ENCODE results near the gene PELI2. TPM values are rescaled to one million over a fixed set of nuclear protein-coding genes. Genes with fewer than 3 reads are reported as not detected.

PELI2 gene
- total RNA-seq, 3 donors from 2014 or later: 14.3 to 33.4 (median 30.8) TPM

- ATAC-seq (no peak), DNase-seq (no peak)
- intact Hi-C loops (cut with DNase I, micrococcal nuclease): no loop called here
- TF ChIP-seq CTCF (IDR thresholded peaks at IDR 0.05): no peak
- H3K36me3 ChIP-seq (ENCODE audit: low read depth): no peaks in the 10 kb centered on the region
- no peaks in the 10 kb centered on the region for H3K4me1 ChIP-seq (ENCODE audit: low read depth)
- no peak overlapping the region for H3K4me3 ChIP-seq
- no peaks in the 10 kb centered on the region for H3K9me3 ChIP-seq
Observed at GRCh38 chr14:56274556-56274955, 156.3 kb downstream of the PELI2 start.

- no peaks in the 10 kb centered on the region for H3K36me3 ChIP-seq (ENCODE audit: low read depth)
- no peak for TF ChIP-seq CTCF (IDR thresholded peaks at IDR 0.05)
- no peaks in the 10 kb centered on the region for H3K4me1 ChIP-seq (ENCODE audit: low read depth)
- H3K4me3 ChIP-seq: no peak overlapping the region
- no peaks in the 10 kb centered on the region for H3K9me3 ChIP-seq
- intact Hi-C loops (cut with DNase I, micrococcal nuclease): no loop called here
- ATAC-seq (no peak), DNase-seq (no peak)
Observed at GRCh38 chr14:56276108-56276507, 157.9 kb downstream of the PELI2 start.

- no peak overlapping the region for H3K4me3 ChIP-seq
- DNase-seq: no peak
- H3K4me1 ChIP-seq (ENCODE audit: low read depth): no peaks in the 10 kb centered on the region
- no peaks in the 10 kb centered on the region for H3K36me3 ChIP-seq (ENCODE audit: low read depth)
- no peak for ATAC-seq
- TF ChIP-seq CTCF (IDR thresholded peaks at IDR 0.05): no peak
- H3K9me3 ChIP-seq: no peaks in the 10 kb centered on the region
- intact Hi-C loops (cut with DNase I, micrococcal nuclease): no loop called here
Observed at GRCh38 chr14:56278383-56278782, 160.2 kb downstream of the PELI2 start.

- DNase-seq (no peak), ATAC-seq (no peak)
- intact Hi-C loops (cut with DNase I, micrococcal nuclease): no loop called here
- no peaks in the 10 kb centered on the region for H3K36me3 ChIP-seq (ENCODE audit: low read depth)
- no peaks in the 10 kb centered on the region for H3K4me1 ChIP-seq (ENCODE audit: low read depth)
- no peak for TF ChIP-seq CTCF (IDR thresholded peaks at IDR 0.05)
- no peaks in the 10 kb centered on the region for H3K9me3 ChIP-seq
- H3K4me3 ChIP-seq: no peak overlapping the region
Observed at GRCh38 chr14:56280843-56281242, 162.6 kb downstream of the PELI2 start.

- no peak for ATAC-seq
- intact Hi-C loops (cut with DNase I, micrococcal nuclease): no loop called here
- no peak for TF ChIP-seq CTCF (IDR thresholded peaks at IDR 0.05)
Observed at GRCh38 chr14:56282179-56282578, 164.0 kb downstream of the PELI2 start.

GRCh38 chr14:56284641-56285040 is 166.4 kb downstream of the PELI2 start:
- ATAC-seq (no peak), DNase-seq (no peak)
- Histone ChIP-seq H3K4me3 (no peak overlapping the region), H3K9me3 (no peaks in the 10 kb centered on the region), H3K4me1 (ENCODE audit: low read depth) (no peaks in the 10 kb centered on the region), H3K36me3 (ENCODE audit: low read depth) (no peaks in the 10 kb centered on the region)
- intact Hi-C loops (cut with DNase I, micrococcal nuclease): no loop called here
- no peak for TF ChIP-seq CTCF (IDR thresholded peaks at IDR 0.05)

More at GRCh38 chr14:56282179-56282578, 164.0 kb downstream of the PELI2 start:
- H3K36me3 ChIP-seq (ENCODE audit: low read depth): no peaks in the 10 kb centered on the region
- no peaks in the 10 kb centered on the region for H3K9me3 ChIP-seq
- no peak for DNase-seq
- H3K4me3 ChIP-seq: no peak overlapping the region
- H3K4me1 ChIP-seq (ENCODE audit: low read depth): no peaks in the 10 kb centered on the region

Data from mucosa of descending colon (tissue), 3 donors.